HG03108 (cell line): ENCODE data around the gene GALNT2.

Experiments
- ATAC-seq: cut with Tn5 transposase; IDR thresholded peaks from one replicate; pipeline ENCODE4 v1.9.1; 2021; ENCODE audit warnings: moderate library complexity; ENCODE audit not compliant: unreplicated experiment

The GALNT2 gene

GRCh38 chr1:230312676-230313075, 245.6 kb downstream of the GALNT2 start:
- ATAC-seq, result no peak

DNA sequence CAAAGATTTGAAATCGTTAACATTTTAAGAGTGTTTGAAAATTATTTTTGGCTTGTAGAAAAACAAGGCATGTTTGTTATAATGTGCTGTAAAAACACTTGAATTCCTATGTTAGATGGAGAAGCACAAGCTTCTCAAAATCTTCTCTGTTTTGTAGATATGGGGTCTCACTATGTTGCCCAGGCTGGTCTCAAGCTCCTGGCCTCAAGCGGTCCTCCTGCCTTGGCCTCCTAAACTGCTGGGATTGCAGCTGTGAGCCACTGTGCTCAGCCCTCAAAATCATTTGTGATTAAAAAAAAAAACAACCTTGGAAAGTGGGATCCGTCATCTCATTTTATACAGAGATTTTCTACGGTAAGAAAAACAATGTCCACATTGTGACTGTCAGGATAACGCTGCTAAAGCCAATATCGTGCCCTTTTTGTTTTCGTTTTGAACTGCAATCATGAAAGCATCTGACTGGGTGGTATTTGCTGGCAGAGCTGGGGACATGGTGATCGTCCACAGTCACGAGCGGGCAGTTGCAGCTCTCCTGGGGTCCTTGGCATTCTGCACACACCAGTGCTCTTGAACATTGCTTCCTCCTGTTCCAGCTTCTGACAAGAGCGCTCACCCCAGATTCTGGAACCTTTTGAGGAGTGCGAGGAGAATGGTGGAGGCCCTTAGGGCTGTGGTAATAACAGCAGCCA, 246.6 kb downstream of the GALNT2 start:
- no peak for ATAC-seq

DNA sequence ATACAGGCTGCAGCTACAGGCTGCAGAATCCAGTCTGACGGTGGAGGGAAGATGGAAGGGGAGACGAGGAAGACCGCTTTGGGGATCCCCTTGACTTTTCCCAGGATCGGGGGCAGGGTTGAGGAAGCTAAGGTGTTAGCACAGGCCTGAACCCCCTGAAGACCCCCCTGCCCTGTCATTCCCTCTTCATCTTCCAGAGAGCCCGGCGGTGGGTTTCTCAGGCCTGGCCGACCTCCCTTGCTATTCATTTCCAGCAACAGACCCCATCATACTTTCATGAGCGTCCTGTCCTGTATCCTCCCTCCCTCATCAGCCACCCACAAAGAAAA, 247.1 kb downstream of the GALNT2 start:
- no peak for ATAC-seq

DNA sequence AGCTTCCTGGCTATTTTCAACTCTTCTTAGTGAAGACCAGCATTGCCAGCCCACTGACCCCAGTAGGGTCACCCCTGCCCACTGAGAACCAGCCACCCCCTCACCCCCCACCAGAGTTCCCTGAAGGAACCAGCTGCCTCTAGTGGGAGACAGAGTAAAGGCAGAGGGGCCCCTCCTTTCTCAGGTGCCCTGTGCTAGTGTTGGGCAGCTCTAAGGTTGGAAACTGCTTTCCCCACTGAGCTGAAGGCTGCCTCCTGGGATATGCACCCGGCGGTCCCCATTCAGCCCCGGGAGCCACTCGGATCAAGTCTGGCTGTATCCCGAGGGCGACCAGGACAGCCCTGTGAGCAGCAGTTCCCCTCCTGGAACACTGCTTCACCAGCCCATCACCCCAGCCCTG, 248.1 kb downstream of the GALNT2 start:
- no peak for ATAC-seq

DNA sequence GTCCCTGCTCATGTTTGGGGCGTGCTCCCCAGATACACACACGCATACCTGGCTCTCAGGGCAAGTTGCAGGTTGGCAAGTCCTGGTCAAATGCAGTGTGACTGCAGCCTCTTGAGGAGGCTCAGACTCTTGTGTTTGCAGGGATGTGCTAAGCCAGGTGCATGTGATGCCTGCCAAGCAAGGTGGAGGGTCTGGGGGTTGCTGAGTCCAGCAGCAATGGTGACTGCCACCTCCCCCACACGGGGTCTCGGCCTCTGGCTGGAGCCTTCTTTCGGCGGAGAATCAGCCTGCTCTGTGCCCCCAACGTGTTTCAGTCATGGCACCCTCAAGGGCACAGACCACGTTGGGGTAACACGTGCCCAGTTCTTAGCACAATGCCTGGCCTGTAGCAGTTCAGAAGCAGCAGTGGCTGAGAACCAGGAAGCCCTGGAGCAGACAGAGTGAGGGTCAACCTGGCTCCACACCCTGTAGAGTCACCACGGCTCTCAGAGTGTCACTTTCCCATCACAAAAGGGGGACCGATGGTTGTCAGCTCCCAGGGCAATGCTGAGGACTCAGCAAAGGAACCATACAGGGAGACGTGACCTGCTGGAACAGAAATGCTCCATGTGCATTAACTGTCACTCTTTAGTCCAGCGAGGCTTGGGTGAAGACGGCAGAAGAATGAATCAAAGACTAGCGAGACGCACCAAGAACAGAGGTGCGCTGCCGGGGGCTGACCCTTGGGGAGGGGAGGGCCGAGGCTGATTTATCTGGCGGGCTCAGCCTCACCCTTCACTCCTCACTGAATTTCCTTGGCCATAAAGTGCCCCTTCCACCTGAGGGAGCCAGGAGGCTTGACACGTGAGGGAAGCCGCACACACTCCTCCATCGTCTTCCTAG, 250.1 kb downstream of the GALNT2 start:
- no peak for ATAC-seq

GRCh38 chr1:230317823-230318819, 251.1 kb downstream of the GALNT2 start:
- ATAC-seq, result no peak

GRCh38 chr1:230319014-230319747, 252.1 kb downstream of the GALNT2 start:
- ATAC-seq, result no peak

GRCh38 chr1:230320804-230321203, 253.8 kb downstream of the GALNT2 start:
- no peak for ATAC-seq

GRCh38 chr1:230321341-230321740, 254.3 kb downstream of the GALNT2 start:
- no peak for ATAC-seq

- no peak for ATAC-seq
These were observed 254.8 kb downstream of the GALNT2 start for GRCh38 chr1:230321741-230322420.

DNA sequence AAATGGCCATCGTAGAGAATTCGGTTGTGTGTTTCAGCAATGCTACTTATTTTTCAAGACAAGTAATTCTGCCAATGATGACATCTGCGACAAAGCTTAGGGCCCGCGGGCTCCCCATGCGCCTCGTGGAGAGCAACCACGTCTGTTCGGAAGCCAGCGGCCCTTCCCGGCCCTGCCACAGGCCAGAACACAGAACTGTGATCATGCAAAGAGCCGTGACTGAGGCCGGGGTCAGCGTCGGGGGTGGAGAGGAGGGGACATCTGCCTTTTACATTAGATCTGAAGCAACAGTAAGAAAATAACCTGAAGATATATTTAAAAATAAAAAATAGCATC, 255.4 kb downstream of the GALNT2 start:
- ATAC-seq, result no peak

DNA sequence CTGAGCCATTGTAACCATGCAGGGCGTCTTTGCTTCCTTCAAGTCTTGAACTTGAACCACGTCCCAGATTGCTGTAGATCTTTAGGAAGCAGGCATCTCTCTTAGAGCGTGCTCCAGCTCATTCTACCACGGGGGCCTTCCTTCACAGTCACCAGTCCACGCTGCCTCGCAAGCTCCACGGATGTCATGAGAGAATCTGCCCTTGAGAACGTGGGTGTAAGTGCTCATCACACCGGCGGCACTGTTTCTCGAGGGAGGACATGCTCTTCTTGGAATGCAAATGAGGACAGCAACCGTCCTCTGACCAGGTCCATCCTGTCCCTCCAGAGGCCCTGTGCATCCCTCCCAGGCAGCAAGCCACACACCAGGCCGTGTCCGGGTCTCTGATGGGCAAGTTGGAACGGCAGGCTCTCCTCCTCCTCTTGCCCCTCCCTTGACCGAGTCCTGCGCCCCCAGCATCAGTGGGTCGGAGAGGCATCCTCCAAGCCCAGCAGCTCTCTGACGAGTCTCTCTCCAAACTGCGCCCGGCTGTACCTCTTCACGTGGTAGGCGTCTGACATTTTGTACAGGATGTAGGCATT, 256.0 kb downstream of the GALNT2 start:
- ATAC-seq, result no peak

- no peak for ATAC-seq
These were observed 256.6 kb downstream of the GALNT2 start for GRCh38 chr1:230323686-230324085.

GRCh38 chr1:230326971-230327891, 260.2 kb downstream of the GALNT2 start:
- ATAC-seq, result no peak

GRCh38 chr1:230327892-230328284, 260.9 kb downstream of the GALNT2 start:
- ATAC-seq, result no peak

- no peak for ATAC-seq
These were observed 261.4 kb downstream of the GALNT2 start for GRCh38 chr1:230328342-230329015.

DNA sequence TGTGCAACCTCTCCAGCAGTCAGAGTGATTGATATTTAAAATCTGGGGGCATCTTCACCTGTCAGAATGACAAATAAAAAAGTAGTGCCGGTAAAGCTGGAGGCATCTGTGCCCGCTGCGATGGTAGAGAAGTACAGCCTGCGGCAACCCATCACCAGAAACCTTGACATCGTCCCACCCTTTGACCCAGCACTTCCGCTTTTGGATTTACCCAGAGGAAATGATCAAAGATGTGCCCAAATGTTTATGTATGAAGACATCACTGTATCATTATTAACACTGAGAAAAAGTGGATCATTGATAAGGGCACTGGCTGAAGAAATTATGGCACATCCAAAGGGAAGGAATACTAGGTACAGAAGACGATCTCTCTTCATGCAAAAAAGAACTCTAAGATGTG, 263.1 kb downstream of the GALNT2 start:
- ATAC-seq, result no peak
